AG10803 (cell line): ENCODE results near the gene ABHD17B.
A peak's percentile ranks its signal among the peaks of the same experiment; 100 is the strongest.

Experiments
- DNase-seq: peaks from one replicate; pipeline ENCODE4 v3.0.0; 2010; ENCODE audit warnings: low read depth
- H3K4me3 ChIP-seq: 2 replicates; pipeline ENCODE4 v1.5.1; 2011; ENCODE audit warnings: mild to moderate bottlenecking, low read length, control low read depth
- TF ChIP-seq, protein P1 (sequence below): conservative IDR thresholded peaks from 2 replicates; pipeline ENCODE4 v1.5.1; 2011; ENCODE audit warnings: mild to moderate bottlenecking, low read length, control low read depth, inconsistent platforms

Gene ABHD17B

DNA sequence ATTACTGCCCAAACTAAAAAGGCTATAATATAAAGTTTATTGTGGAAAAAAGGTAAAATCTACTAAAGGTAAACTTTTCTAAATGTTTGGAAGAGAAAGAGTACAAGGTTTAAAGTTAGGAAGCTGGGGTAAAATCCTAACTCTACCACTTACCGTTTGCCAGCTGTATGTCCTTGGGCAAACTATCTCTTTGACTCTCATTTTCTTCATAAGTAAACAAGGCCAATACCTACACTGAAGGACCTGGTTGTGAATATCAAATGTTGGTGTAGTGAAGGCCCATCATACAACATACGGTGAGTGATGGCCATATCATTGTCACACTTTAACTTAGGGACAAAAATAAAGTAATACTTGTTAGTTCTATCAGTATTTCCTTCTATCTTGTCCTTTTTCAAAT is 34.9 kb downstream of the ABHD17B start:
- DNase-seq = no peak
- no peak overlapping the region for H3K4me3 ChIP-seq
- TF ChIP-seq, protein P1, sequence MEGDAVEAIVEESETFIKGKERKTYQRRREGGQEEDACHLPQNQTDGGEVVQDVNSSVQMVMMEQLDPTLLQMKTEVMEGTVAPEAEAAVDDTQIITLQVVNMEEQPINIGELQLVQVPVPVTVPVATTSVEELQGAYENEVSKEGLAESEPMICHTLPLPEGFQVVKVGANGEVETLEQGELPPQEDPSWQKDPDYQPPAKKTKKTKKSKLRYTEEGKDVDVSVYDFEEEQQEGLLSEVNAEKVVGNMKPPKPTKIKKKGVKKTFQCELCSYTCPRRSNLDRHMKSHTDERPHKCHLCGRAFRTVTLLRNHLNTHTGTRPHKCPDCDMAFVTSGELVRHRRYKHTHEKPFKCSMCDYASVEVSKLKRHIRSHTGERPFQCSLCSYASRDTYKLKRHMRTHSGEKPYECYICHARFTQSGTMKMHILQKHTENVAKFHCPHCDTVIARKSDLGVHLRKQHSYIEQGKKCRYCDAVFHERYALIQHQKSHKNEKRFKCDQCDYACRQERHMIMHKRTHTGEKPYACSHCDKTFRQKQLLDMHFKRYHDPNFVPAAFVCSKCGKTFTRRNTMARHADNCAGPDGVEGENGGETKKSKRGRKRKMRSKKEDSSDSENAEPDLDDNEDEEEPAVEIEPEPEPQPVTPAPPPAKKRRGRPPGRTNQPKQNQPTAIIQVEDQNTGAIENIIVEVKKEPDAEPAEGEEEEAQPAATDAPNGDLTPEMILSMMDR = no peak

DNA sequence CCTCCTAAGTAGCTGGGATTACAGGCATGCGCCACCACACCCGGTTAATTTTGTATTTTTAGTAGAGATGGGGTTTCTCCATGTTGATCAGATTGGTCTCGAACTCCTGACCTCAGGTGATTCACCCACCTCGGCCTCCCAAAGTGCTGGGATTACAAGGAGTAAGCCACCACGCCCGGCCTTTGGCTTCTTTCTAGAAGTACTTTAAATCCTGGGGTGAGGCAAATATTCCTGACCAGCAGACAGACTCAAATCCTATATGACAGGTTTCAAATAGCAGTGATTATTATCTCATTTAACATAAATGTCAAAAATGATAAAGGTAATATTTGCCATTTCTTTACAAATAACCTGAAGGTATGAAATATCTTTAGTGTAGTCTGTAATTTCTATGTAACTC is 35.6 kb downstream of the ABHD17B start:
- no peak for DNase-seq
- no peak overlapping the region for H3K4me3 ChIP-seq
- TF ChIP-seq, protein P1 = no peak

DNA sequence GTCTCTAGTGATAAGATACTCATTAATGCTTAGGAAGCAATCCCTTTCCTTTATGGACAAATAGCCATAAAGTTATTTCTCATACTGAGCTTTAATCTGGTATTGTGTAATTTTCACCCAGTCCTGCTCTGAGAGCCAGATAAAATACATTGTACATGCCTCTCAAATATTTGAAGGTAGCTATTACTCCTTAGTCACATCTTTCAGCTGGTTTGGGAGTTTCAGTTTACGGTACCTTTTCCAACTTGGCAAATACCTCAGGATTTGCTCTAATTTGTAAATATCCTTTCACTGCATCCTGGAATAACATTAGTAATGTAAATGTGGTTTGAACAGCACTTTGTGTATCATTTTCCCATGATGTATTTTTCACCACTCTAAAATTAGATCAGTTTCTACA is 47.4 kb downstream of the ABHD17B start:
- TF ChIP-seq, protein P1 = no peak
- H3K4me3 ChIP-seq = no peak overlapping the region
- DNase-seq = peak; percentile 29

DNA sequence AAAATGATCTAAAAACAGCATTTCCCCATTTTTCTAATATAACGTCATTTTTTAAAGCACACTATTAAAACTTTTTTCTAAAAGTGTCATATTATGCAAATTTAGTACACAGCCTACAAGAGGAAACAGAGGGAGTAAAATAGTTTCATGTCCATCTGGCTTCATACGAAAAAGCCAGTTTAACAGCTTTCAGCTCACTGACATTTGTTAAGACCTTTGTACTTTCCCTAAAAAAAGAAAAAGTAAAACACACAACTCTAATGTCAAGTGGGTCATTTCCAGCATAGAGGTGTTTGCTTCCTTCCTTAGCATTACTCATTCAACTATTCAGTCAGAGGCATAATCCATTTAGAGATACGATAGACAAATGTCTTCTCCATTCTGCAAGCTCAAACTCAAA is 49.4 kb downstream of the ABHD17B start:
- H3K4me3 ChIP-seq = no peak overlapping the region
- TF ChIP-seq, protein P1 = no peak
- DNase-seq = no peak

DNA sequence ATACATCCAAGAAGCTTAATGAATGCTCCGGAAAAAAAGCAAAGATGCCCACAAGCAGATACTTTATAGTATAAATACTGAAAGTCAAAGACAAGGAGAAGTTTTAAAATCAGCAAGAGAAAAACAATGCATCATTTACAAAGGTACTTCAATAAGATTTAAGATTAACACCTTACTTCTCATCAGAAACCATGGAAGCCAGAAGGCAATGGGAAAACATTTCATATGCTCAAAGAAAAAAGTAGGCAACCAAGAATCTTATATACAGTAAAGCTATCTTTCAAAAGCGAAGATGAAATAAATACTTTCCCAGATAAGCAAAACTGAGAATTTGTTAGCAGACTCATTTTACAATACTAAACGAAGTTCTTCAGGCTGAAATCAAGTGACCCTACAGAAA is 51.1 kb downstream of the ABHD17B start:
- no peak for DNase-seq
- TF ChIP-seq, protein P1 = no peak
- no peak overlapping the region for H3K4me3 ChIP-seq

DNA sequence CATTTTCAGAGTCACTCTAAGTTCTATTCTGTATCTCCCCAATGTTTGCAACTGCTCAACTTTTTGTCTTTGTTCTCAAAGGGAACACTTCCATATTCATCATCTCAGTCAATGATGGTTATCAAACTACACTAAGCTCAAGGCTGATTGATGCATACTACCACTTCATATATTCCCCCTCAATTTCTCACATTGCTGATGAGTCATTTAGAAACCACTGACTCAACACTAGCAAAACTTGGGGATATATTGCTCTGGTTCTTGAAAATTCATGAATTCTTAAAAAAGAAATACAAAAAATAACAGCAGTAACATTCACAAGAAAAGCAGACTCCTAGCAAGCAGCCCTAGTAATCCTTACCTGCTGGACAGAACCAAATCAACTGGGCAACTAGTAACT is 52.2 kb downstream of the ABHD17B start:
- H3K4me3 ChIP-seq = no peak overlapping the region
- no peak for DNase-seq
- TF ChIP-seq, protein P1 = no peak

DNA sequence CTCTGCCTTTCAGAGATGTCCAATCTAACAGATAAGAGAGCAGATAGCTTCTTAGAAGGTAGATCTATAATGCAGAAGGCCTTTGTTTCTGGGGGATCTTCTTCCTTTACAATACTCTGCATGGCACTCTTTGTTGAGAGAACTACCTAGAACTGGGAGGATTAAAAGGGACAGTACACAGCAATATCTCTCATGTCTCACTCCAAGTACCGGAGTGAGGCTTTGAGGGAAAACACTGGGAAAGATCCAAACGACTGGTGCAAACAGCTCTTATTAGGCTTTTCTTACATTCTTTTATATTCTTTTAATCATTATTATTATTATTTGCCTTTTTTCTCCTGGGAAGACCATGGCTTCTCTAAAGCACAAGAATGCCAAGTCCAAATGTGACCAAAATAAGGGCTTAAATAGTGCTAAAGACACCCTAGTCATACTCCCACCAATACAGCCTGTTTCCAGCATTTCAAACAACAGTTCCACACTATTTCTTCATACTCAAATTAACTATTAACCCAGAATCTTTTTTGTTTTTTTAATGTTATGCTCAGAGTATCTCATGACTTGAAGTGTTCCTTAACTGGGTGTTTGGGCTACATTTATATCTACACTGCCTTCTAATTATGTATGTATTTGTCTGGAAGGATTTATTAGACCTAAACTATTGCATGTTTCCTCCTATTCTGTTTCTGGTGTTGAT is 52.7 kb downstream of the ABHD17B start:
- H3K4me3 ChIP-seq = no peak overlapping the region
- TF ChIP-seq, protein P1 = no peak
- DNase-seq = no peak
